Esophagus squamous epithelium (tissue), 4 donors: ENCODE results near the gene NRP2.

ENCODE experiments used
- CTCF ChIP-seq, 6 experiments: fragments of 450-650 bp in 4 of 6; fragments of 200-600 bp in 2 of 6; sonication (generic) in 2 of 6; IDR thresholded peaks; one replicate each; pipeline ENCODE4 v1.5.1; 2016 to 2019; ENCODE audit warnings: antibody characterized with exemption in 6 of 6, mild to moderate bottlenecking in 4 of 6, moderate library complexity in 4 of 6
- POLR2A ChIP-seq, 4 donors: fragments of 450-650 bp; IDR thresholded peaks; one replicate each; pipeline ENCODE4 v1.6.1; 2017; ENCODE audit warnings: antibody characterized with exemption in 4 of 4, mild to moderate bottlenecking in 4 of 4, moderate library complexity in 3 of 4

- TF ChIP-seq CTCF (IDR thresholded peaks at IDR 0.05) (no peak), POLR2A (IDR thresholded peaks at IDR 0.05) (no peak)
These were observed 163.1 kb downstream of the NRP2 start for GRCh38 chr2:205845446-205845845.
